ENCODE data around the gene IPCEF1.

The IPCEF1 gene

DNA sequence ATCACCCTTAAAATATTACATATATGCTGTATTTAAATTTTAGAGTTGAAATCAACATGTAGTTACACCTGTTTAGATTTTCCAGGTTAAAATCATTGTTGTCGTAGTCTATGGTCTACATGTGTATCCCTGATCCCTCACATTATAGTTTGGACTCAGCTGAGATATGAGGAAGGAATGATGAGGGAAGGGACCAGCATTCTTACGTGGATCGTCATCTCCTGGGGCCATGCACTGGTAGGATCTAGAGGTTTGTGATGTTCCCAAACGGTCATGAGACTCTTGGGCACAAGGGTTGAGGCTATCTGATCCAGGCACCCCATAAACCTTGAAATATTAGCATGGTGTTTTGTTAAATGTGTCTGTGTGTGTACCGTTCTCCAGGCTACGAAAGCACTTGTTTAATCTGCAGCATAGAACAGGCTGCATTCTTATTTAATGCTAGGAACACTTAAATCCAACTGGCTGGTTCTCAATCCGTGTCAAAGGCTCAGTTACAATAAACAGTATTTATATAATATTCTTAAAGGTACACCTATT is 55.4 kb downstream of the IPCEF1 start:
- Histone ChIP-seq H3K27me3 (ENCODE audit: control insufficient read depth, insufficient read depth, low read length, poor library complexity, severe bottlenecking) (no peaks in the 10 kb centered on the region), H3K9me3 (ENCODE audit: control insufficient read depth, low read length) (no peaks in the 10 kb centered on the region), H3K27ac (ENCODE audit: insufficient read depth, low read depth, low read length, poor library complexity, severe bottlenecking) (no peak overlapping the region), H3K4me1 (ENCODE audit: control insufficient read depth, insufficient read depth, low read length) (peaks cover 5% of the 10 kb centered on the region), H3K4me3 (ENCODE audit: insufficient read depth, low read depth, low read length) (no peak overlapping the region), H3K36me3 (ENCODE audit: control insufficient read depth, insufficient read depth, low read length) (no peaks in the 10 kb centered on the region)
- 96 to 98% methylated on average over 6 of the region's 7 CpGs for WGBS, 2 experiments

DNA sequence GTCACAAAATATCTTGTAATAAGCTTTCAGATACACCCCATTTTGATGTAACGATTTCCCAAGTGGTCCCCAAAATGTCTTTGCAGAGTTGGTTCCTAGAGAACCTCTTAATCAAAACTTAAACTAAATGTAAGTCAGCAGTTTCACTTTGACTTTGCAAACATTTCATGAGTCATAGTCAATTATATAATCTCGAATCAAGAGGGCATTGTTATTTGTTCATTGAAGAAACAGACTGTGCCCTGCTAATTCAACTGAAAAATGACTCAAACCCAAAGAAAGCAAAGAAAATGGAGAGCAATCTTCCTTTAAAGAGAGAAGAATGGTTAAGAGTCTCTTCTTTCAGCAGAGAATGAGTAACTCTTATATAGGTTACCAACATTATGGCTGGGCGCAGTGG is 58.3 kb downstream of the IPCEF1 start:
- Histone ChIP-seq H3K9me3 (ENCODE audit: control insufficient read depth, low read length) (no peaks in the 10 kb centered on the region), H3K27ac (ENCODE audit: insufficient read depth, low read depth, low read length, poor library complexity, severe bottlenecking) (no peak overlapping the region), H3K36me3 (ENCODE audit: control insufficient read depth, insufficient read depth, low read length) (no peaks in the 10 kb centered on the region), H3K4me1 (ENCODE audit: control insufficient read depth, insufficient read depth, low read length) (no peaks in the 10 kb centered on the region), H3K27me3 (ENCODE audit: control insufficient read depth, insufficient read depth, low read length, poor library complexity, severe bottlenecking) (no peaks in the 10 kb centered on the region), H3K4me3 (ENCODE audit: insufficient read depth, low read depth, low read length) (no peak overlapping the region)
- 95 to 97% methylated on average over 3 of the region's 3 CpGs for WGBS, 2 experiments

DNA sequence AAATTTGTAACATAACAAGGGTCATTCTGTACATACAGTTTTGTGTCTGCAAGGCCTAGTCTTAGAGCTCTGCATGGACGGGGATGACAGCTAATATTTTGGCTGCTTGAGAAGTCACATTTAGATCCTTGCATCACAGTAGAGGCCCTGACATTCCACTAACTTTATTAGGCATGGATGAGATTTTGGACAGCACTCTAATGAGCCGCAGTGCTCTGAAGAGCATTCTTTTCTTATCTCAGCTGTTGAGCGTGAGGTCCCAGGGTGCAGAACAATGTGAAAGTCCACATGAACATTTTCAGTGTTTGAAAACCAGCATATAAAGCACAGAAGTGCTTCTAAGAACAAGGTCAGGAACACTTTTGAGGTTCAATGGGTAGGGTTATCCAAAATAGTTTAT is 58.9 kb downstream of the IPCEF1 start:
- no peak overlapping the region for H3K27ac ChIP-seq (ENCODE audit: insufficient read depth, low read depth, low read length, poor library complexity, severe bottlenecking)
- WGBS, 2 experiments: 80 to 88% methylated on average over 3 of the region's 3 CpGs
- no peak overlapping the region for H3K4me3 ChIP-seq (ENCODE audit: insufficient read depth, low read depth, low read length)

DNA sequence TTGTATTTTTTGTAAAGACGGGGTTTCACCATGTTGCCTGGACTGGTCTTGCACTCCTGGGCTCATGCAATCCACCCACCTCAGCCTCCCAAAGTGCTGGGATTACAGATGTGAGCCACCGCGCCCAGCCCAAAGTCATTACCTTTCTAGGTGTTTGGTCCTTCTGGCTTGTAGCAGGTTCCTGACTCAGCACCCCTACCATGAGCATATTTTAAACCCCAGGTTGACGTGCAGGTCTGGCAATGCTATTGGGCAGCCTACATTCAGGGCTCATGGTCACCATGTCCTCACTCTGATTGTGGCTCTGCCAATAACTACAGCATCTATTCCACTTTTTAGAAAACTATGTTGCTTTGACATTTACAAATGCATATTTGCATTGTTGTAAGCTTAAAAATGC is 59.4 kb downstream of the IPCEF1 start:
- H3K4me3 ChIP-seq (ENCODE audit: insufficient read depth, low read depth, low read length): no peak overlapping the region
- no peaks in the 10 kb centered on the region for H3K4me1 ChIP-seq (ENCODE audit: control insufficient read depth, insufficient read depth, low read length)
- no peak overlapping the region for H3K27ac ChIP-seq (ENCODE audit: insufficient read depth, low read depth, low read length, poor library complexity, severe bottlenecking)
- no peaks in the 10 kb centered on the region for H3K27me3 ChIP-seq (ENCODE audit: control insufficient read depth, insufficient read depth, low read length, poor library complexity, severe bottlenecking)
- WGBS, 2 experiments: 89 to 90% methylated on average over 4 of the region's 4 CpGs
- no peaks in the 10 kb centered on the region for H3K36me3 ChIP-seq (ENCODE audit: control insufficient read depth, insufficient read depth, low read length)
- H3K9me3 ChIP-seq (ENCODE audit: control insufficient read depth, low read length): no peaks in the 10 kb centered on the region

More for the DNA sequence above, 58.9 kb downstream of the IPCEF1 start:
- Histone ChIP-seq H3K9me3 (ENCODE audit: control insufficient read depth, low read length) (no peaks in the 10 kb centered on the region), H3K36me3 (ENCODE audit: control insufficient read depth, insufficient read depth, low read length) (no peaks in the 10 kb centered on the region), H3K27me3 (ENCODE audit: control insufficient read depth, insufficient read depth, low read length, poor library complexity, severe bottlenecking) (no peaks in the 10 kb centered on the region), H3K4me1 (ENCODE audit: control insufficient read depth, insufficient read depth, low read length) (no peaks in the 10 kb centered on the region)

DNA sequence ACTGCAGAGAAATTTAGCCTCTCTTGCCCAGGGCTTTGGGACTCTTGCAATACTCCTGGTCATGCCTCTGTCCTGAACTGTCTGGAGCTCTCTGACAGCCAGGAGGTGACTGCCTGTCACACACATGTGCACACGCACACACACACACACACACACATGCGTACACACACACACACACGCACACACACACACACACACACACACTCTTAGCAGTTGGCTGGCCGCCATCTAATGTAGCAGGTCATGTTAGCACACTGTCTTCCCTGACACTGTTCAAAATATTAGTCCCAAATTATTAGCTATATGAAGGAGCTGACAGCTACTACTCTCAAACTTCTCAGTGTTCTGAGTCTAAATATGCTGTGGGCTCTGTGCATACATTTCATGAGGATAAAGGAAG is 60.9 kb downstream of the IPCEF1 start:
- H3K36me3 ChIP-seq (ENCODE audit: control insufficient read depth, insufficient read depth, low read length): no peaks in the 10 kb centered on the region
- no peak overlapping the region for H3K27ac ChIP-seq (ENCODE audit: insufficient read depth, low read depth, low read length, poor library complexity, severe bottlenecking)
- H3K4me1 ChIP-seq (ENCODE audit: control insufficient read depth, insufficient read depth, low read length): no peaks in the 10 kb centered on the region
- H3K9me3 ChIP-seq (ENCODE audit: control insufficient read depth, low read length): no peaks in the 10 kb centered on the region
- H3K4me3 ChIP-seq (ENCODE audit: insufficient read depth, low read depth, low read length): no peak overlapping the region
- H3K27me3 ChIP-seq (ENCODE audit: control insufficient read depth, insufficient read depth, low read length, poor library complexity, severe bottlenecking): no peaks in the 10 kb centered on the region
- WGBS, 2 experiments: 72 to 73% methylated on average over 4 of the region's 4 CpGs

DNA sequence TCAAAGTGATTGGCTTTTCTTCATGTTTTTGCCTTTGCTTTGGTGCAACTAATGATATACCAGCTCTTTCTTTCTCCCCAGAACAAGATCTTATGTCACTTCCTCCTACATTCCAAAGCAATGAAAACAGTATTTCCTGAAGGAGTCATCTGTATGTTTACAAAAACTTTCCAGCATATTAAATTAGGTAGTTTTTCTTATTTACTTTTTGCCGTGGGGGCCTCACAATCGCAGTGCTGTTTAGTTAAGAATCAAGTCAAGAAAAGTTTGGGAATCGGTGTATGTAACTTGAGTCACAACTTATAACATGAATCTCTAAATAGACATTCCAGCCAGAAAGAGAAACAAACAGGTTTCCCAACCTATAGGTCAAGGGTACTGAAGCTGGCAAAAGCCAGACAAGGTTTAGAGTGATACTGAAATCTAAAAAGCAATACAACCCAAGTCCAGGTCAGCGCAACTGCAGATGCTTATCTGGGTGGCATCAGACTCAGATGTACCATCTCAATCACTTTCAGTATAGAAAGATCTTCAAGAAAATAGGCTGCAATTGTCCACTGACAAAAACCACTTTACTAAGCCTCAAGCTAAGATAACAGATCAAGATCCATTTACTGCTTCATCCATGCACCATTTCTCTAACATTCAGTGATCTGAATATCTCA is 63.6 kb downstream of the IPCEF1 start:
- 90 to 100% methylated on average over 4 of the region's 4 CpGs for WGBS, 2 experiments
- Histone ChIP-seq H3K4me1 (ENCODE audit: control insufficient read depth, insufficient read depth, low read length) (no peaks in the 10 kb centered on the region), H3K36me3 (ENCODE audit: control insufficient read depth, insufficient read depth, low read length) (no peaks in the 10 kb centered on the region), H3K27ac (ENCODE audit: insufficient read depth, low read depth, low read length, poor library complexity, severe bottlenecking) (no peak overlapping the region), H3K9me3 (ENCODE audit: control insufficient read depth, low read length) (no peaks in the 10 kb centered on the region), H3K27me3 (ENCODE audit: control insufficient read depth, insufficient read depth, low read length, poor library complexity, severe bottlenecking) (no peaks in the 10 kb centered on the region), H3K4me3 (ENCODE audit: insufficient read depth, low read depth, low read length) (no peak overlapping the region)

DNA sequence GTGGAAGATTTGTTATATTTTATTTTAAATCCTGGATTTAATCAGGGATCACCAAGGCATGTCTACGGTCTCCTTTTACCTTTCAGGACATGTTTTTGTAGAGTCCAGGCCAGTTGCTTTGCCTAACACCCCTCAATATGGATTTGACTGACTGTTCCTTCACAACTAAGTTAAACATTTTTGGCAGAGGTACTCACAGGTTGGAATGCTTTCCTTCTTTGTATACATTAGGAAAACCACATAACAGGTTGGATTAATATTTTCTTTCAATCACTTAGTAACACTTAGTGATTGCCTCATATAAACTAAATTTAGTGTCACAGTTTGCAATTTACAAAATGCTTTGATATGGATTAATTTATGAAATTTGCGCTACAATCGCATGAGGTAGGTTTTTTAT is 64.5 kb downstream of the IPCEF1 start:
- Histone ChIP-seq H3K4me1 (ENCODE audit: control insufficient read depth, insufficient read depth, low read length) (no peaks in the 10 kb centered on the region), H3K27ac (ENCODE audit: insufficient read depth, low read depth, low read length, poor library complexity, severe bottlenecking) (no peak overlapping the region), H3K27me3 (ENCODE audit: control insufficient read depth, insufficient read depth, low read length, poor library complexity, severe bottlenecking) (no peaks in the 10 kb centered on the region), H3K9me3 (ENCODE audit: control insufficient read depth, low read length) (no peaks in the 10 kb centered on the region), H3K36me3 (ENCODE audit: control insufficient read depth, insufficient read depth, low read length) (no peaks in the 10 kb centered on the region), H3K4me3 (ENCODE audit: insufficient read depth, low read depth, low read length) (no peak overlapping the region)
- 36 to 77% methylated on average over 1 to 2 of the region's 3 CpGs for WGBS, 2 experiments

DNA sequence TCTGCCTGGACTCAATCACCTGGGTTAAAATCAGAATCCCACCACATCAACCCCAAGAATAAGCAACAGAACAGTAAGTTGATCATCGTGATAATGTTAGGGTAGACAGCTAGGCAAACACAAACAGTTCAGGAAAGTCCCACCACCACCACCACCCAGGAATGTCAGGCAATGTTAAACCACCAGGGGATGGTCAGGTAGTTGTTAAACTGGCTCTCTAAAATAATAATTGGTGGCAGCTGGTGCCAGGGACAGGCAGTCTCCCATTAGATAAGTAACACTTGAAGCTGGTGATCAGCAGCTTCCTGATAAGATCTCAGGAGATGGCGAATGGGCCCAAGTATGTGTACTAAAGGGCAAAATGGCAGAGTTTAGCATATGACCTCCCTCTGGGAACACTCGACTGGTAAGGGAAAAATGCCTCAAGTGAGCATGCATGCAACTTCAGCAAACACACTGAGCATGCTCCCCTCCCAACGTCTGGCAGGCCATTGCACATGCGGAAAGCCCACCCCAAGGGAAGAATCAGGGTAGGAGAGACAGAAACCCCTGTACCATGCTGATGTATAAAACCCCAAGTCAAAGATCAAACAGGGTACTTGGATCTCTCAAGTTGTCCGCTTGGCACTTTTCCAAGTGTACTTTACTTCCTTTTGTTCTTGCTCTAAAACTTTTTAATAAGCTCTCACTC is 66.6 kb downstream of the IPCEF1 start:
- Histone ChIP-seq H3K9me3 (ENCODE audit: control insufficient read depth, low read length) (no peaks in the 10 kb centered on the region), H3K4me1 (ENCODE audit: control insufficient read depth, insufficient read depth, low read length) (no peaks in the 10 kb centered on the region), H3K27me3 (ENCODE audit: control insufficient read depth, insufficient read depth, low read length, poor library complexity, severe bottlenecking) (no peaks in the 10 kb centered on the region), H3K27ac (ENCODE audit: insufficient read depth, low read depth, low read length, poor library complexity, severe bottlenecking) (no peak overlapping the region), H3K36me3 (ENCODE audit: control insufficient read depth, insufficient read depth, low read length) (no peaks in the 10 kb centered on the region), H3K4me3 (ENCODE audit: insufficient read depth, low read depth, low read length) (no peak overlapping the region)
- WGBS, 2 experiments: 89 to 94% methylated on average over 6 of the region's 6 CpGs

DNA sequence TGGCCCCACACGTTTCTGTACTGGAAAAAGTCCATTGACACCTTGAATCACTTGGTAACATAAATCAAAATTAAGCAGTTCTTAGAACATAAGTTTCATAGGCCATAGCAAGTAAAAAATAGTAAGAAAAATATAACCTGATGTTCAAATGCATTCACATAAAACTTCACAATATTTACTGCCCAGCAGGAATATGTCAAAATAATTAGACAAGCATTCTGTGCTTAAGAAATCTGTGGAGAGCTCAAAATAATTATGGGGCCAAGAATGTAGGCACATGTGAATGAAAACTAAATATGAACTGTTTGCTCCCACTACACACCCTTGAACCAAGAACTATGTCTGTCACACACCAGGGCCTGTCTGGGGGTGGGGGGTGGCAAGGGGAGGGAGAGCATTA is 70.8 kb downstream of the IPCEF1 start:
- no peaks in the 10 kb centered on the region for H3K4me1 ChIP-seq (ENCODE audit: control insufficient read depth, insufficient read depth, low read length)
- H3K27me3 ChIP-seq (ENCODE audit: control insufficient read depth, insufficient read depth, low read length, poor library complexity, severe bottlenecking): no peaks in the 10 kb centered on the region
- no peak overlapping the region for H3K27ac ChIP-seq (ENCODE audit: insufficient read depth, low read depth, low read length, poor library complexity, severe bottlenecking)
- no peak overlapping the region for H3K4me3 ChIP-seq (ENCODE audit: insufficient read depth, low read depth, low read length)
- no peaks in the 10 kb centered on the region for H3K36me3 ChIP-seq (ENCODE audit: control insufficient read depth, insufficient read depth, low read length)
- no peaks in the 10 kb centered on the region for H3K9me3 ChIP-seq (ENCODE audit: control insufficient read depth, low read length)
- whole genome bisulfite sequencing, 2 experiments: 100% methylated on average over 1 of the region's 1 CpG; no CpG with 5 or more reads in 1 of the 2 experiments

DNA sequence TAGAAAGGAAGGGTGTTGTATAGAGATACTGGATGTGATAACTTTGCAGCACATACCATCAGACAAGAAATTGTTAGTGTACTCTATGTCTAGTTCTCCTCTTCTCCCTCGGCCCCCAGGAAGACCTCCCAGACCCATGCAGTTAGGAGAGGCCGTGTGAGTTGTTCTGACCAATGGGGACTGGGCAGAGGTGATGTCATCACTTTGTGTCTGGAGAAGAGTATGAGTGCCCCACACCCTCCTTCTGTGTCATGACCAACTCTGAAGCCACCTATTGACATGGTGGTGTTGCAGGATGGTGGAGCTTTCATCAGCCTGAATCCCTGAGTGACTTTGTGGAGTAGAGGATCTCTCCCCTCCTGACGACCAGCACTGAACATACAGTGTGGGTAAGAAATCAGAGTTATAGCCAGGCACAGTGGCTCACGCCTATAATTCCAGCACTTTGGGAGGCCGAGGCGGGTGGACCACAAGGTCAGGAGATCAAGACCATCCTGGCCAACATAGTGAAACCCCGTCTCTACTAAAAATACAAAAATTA is 72.2 kb downstream of the IPCEF1 start:
- Histone ChIP-seq H3K9me3 (ENCODE audit: control insufficient read depth, low read length) (no peaks in the 10 kb centered on the region), H3K36me3 (ENCODE audit: control insufficient read depth, insufficient read depth, low read length) (no peaks in the 10 kb centered on the region), H3K27ac (ENCODE audit: insufficient read depth, low read depth, low read length, poor library complexity, severe bottlenecking) (no peak overlapping the region), H3K4me3 (ENCODE audit: insufficient read depth, low read depth, low read length) (no peak overlapping the region), H3K27me3 (ENCODE audit: control insufficient read depth, insufficient read depth, low read length, poor library complexity, severe bottlenecking) (no peaks in the 10 kb centered on the region), H3K4me1 (ENCODE audit: control insufficient read depth, insufficient read depth, low read length) (no peaks in the 10 kb centered on the region)
- 93 to 95% methylated on average over 6 to 7 of the region's 7 CpGs for WGBS, 2 experiments
